Prostate gland (tissue), 2 donors: ENCODE data around the gene ANKRD36.
"Not testable (repeated sequence)": the region's sequence is repeated elsewhere in the genome, so short reads cannot be mapped to it uniquely, and the experiment has no call there.

ENCODE experiments used
- CTCF ChIP-seq, 4 experiments: fragments of 200-600 bp in 2 of 4; fragments of 450-650 bp in 2 of 4; sonication (generic) in 2 of 4; IDR thresholded peaks; 1 replicate in 3 of 4; 2 replicates in 1 of 4; pipeline ENCODE4 v1.5.1; 2016 to 2019; ENCODE audit warnings: antibody characterized with exemption in 4 of 4, mild to moderate bottlenecking in 2 of 4, moderate library complexity in 2 of 4
- POLR2A ChIP-seq: fragments of 450-650 bp; IDR thresholded peaks from one replicate; pipeline ENCODE4 v1.6.1; 2016; ENCODE audit warnings: antibody characterized with exemption, mild to moderate bottlenecking

GRCh38 chr2:97166548-97166947 lies 53.6 kb downstream of the ANKRD36 start:
- not testable (repeated sequence) for TF ChIP-seq POLR2A; CTCF (IDR thresholded peaks at IDR 0.05)
